GM18505 (cell line): Measurements from ENCODE around the gene NT5C1B.

Experiments used
- ATAC-seq: cut with Tn5 transposase; IDR thresholded peaks from one replicate; pipeline ENCODE4 v1.9.1; 2021; ENCODE audit not compliant: unreplicated experiment
- POLR2A ChIP-seq: IDR thresholded peaks from 4 replicates; pipeline ENCODE4 v1.6.1; 2011; ENCODE audit warnings: borderline replicate concordance; ENCODE audit not compliant: insufficient read depth, insufficient read length; ENCODE audit errors: extremely low read depth

NT5C1B gene

GRCh38 chr2:18550433-18550832 is 38.9 kb downstream of the NT5C1B start:
- no peak for ATAC-seq
- TF ChIP-seq POLR2A, result no peak

GRCh38 chr2:18549083-18549482 is 40.3 kb downstream of the NT5C1B start:
- ATAC-seq, result no peak
- no peak for TF ChIP-seq POLR2A

- no peak for TF ChIP-seq POLR2A
- no peak for ATAC-seq
These were observed 40.7 kb downstream of the NT5C1B start for GRCh38 chr2:18548621-18549020.

- TF ChIP-seq POLR2A, result no peak
These were observed 42.8 kb downstream of the NT5C1B start for GRCh38 chr2:18546567-18546966.

GRCh38 chr2:18545384-18545783 is 44.0 kb downstream of the NT5C1B start:
- ATAC-seq, result no peak
- no peak for TF ChIP-seq POLR2A

More at GRCh38 chr2:18546567-18546966, 42.8 kb downstream of the NT5C1B start:
- ATAC-seq, result peak; percentile 70

- TF ChIP-seq POLR2A, result no peak
- no peak for ATAC-seq
These were observed 45.2 kb downstream of the NT5C1B start for GRCh38 chr2:18544171-18544570.

GRCh38 chr2:18540872-18541271 is 48.5 kb downstream of the NT5C1B start:
- no peak for ATAC-seq
- no peak for TF ChIP-seq POLR2A

- no peak for ATAC-seq
- no peak for TF ChIP-seq POLR2A
These were observed 52.7 kb downstream of the NT5C1B start for GRCh38 chr2:18536697-18537096.

GRCh38 chr2:18536100-18536499 is 53.3 kb downstream of the NT5C1B start:
- no peak for ATAC-seq
- TF ChIP-seq POLR2A, result no peak

GRCh38 chr2:18531194-18531593 is 58.2 kb downstream of the NT5C1B start:
- no peak for TF ChIP-seq POLR2A
- ATAC-seq, result no peak

- TF ChIP-seq POLR2A, result no peak
- ATAC-seq, result no peak
These were observed 61.5 kb downstream of the NT5C1B start for GRCh38 chr2:18527822-18528221.

- TF ChIP-seq POLR2A, result no peak
- ATAC-seq, result no peak
These were observed 62.0 kb downstream of the NT5C1B start for GRCh38 chr2:18527326-18527725.

- no peak for ATAC-seq
- TF ChIP-seq POLR2A, result no peak
These were observed 62.9 kb downstream of the NT5C1B start for GRCh38 chr2:18526429-18526828.

GRCh38 chr2:18525852-18526251 is 63.5 kb downstream of the NT5C1B start:
- TF ChIP-seq POLR2A, result no peak
- ATAC-seq, result no peak

GRCh38 chr2:18525236-18525635 is 64.1 kb downstream of the NT5C1B start:
- no peak for TF ChIP-seq POLR2A
- ATAC-seq, result no peak

- ATAC-seq, result no peak
- no peak for TF ChIP-seq POLR2A
These were observed 66.8 kb downstream of the NT5C1B start for GRCh38 chr2:18522484-18523146.
